Mammary epithelial cell (primary cell): ENCODE results near the gene PEX26.

Source experiments
- CTCF ChIP-seq, 2 donors: IDR thresholded peaks in 1 of 2; conservative IDR thresholded peaks in 1 of 2; 2 replicates each; pipeline ENCODE4 v1.5.1; 2011 to 2012; ENCODE audit warnings: inconsistent platforms in 2 of 2, low read length in 2 of 2, mild to moderate bottlenecking in 2 of 2, control low read depth in 1 of 2, low read depth in 1 of 2; ENCODE audit not compliant: insufficient read depth in 1 of 2; ENCODE audit errors: extremely low read depth in 1 of 2
- EZH2 ChIP-seq: IDR thresholded peaks from 2 replicates; pipeline ENCODE4 v1.6.1; 2012; ENCODE audit warnings: low read length, inconsistent platforms, borderline replicate concordance

- TF ChIP-seq CTCF (conservative IDR thresholded peaks at IDR 0.05 in 1 of 2, IDR thresholded peaks at IDR 0.05 in 1 of 2; ENCODE audit: extremely low read depth in 1 of 2, insufficient read depth in 1 of 2, low read depth in 1 of 2, low read length in 2 of 2) (no peak), EZH2 (no peak)
Measured at GRCh38 chr22:18144105-18144504, 66.3 kb downstream of the PEX26 start.
